PFSK-1 (cell line): ENCODE results near the gene SERPINB13.

Source experiments
- FOXP2 ChIP-seq: optimal IDR thresholded peaks from 2 replicates; pipeline ENCODE3; 2011; ENCODE audit warnings: borderline replicate concordance, control low read depth, inconsistent platforms; ENCODE audit not compliant: insufficient read depth; ENCODE audit errors: extremely low read length, extremely low read depth
- POLR2AphosphoS5 ChIP-seq: IDR thresholded peaks from 2 replicates; pipeline ENCODE4 v1.6.1; 2012; ENCODE audit warnings: low read depth, mild to moderate bottlenecking, control low read depth, low read length, moderate library complexity
- SIN3A ChIP-seq: IDR thresholded peaks from 2 replicates; pipeline ENCODE4 v1.6.1; 2012; ENCODE audit warnings: mild to moderate bottlenecking, low read length, moderate library complexity, borderline replicate concordance; ENCODE audit not compliant: insufficient read depth
- TAF1 ChIP-seq: IDR thresholded peaks from 2 replicates; pipeline ENCODE4 v1.6.1; 2012; ENCODE audit warnings: low read length, control low read depth, borderline replicate concordance; ENCODE audit not compliant: insufficient read depth
- TF ChIP-seq, protein P1 (sequence below), 2 experiments: IDR thresholded peaks; 2 replicates each; pipeline versions ENCODE4 v1.6.1 to v1.8.0; 2011 to 2012; ENCODE audit warnings: low read depth in 2 of 2, low read length in 2 of 2, control low read depth in 1 of 2, inconsistent platforms in 1 of 2, mild to moderate bottlenecking in 1 of 2, moderate library complexity in 1 of 2; ENCODE audit not compliant: insufficient read depth in 1 of 2

DNA sequence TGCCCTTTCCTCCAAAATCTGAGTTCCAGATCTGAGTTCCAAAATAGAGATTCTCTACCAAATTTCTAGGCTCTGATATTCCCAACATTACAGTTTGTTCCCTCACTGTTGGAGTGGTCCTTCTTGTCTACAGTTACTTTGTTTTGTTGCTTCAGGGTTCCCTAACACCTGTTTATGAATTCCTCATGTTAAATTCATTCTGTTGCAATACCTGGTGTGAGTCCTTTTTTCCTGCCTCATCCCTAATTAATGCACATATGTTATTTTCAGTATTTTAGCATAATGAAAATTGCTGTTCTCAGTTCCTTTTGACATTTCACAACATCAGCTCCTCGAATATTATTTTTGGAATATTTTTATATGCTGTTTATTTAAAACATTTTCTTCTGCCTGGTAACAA, 16.2 kb downstream of the SERPINB13 start:
- no peak for TF ChIP-seq TAF1
- TF ChIP-seq, protein P1, sequence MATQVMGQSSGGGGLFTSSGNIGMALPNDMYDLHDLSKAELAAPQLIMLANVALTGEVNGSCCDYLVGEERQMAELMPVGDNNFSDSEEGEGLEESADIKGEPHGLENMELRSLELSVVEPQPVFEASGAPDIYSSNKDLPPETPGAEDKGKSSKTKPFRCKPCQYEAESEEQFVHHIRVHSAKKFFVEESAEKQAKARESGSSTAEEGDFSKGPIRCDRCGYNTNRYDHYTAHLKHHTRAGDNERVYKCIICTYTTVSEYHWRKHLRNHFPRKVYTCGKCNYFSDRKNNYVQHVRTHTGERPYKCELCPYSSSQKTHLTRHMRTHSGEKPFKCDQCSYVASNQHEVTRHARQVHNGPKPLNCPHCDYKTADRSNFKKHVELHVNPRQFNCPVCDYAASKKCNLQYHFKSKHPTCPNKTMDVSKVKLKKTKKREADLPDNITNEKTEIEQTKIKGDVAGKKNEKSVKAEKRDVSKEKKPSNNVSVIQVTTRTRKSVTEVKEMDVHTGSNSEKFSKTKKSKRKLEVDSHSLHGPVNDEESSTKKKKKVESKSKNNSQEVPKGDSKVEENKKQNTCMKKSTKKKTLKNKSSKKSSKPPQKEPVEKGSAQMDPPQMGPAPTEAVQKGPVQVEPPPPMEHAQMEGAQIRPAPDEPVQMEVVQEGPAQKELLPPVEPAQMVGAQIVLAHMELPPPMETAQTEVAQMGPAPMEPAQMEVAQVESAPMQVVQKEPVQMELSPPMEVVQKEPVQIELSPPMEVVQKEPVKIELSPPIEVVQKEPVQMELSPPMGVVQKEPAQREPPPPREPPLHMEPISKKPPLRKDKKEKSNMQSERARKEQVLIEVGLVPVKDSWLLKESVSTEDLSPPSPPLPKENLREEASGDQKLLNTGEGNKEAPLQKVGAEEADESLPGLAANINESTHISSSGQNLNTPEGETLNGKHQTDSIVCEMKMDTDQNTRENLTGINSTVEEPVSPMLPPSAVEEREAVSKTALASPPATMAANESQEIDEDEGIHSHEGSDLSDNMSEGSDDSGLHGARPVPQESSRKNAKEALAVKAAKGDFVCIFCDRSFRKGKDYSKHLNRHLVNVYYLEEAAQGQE (IDR thresholded peaks at IDR 0.05; ENCODE audit: insufficient read depth in 1 of 2, low read depth in 2 of 2, low read length in 2 of 2) = no peak
- TF ChIP-seq POLR2AphosphoS5 = no peak
- no peak for TF ChIP-seq SIN3A
- no peak for TF ChIP-seq FOXP2
